Measurements from ENCODE around the gene BRMS1L. TPM values are rescaled to one million over a fixed set of nuclear protein-coding genes. Genes with fewer than 3 reads are reported as not detected.
A peak's percentile ranks its signal among the peaks of the same experiment; 100 is the strongest.

BRMS1L gene
- total RNA-seq, 1 experiment from 2014 or later = 8.0 TPM

DNA sequence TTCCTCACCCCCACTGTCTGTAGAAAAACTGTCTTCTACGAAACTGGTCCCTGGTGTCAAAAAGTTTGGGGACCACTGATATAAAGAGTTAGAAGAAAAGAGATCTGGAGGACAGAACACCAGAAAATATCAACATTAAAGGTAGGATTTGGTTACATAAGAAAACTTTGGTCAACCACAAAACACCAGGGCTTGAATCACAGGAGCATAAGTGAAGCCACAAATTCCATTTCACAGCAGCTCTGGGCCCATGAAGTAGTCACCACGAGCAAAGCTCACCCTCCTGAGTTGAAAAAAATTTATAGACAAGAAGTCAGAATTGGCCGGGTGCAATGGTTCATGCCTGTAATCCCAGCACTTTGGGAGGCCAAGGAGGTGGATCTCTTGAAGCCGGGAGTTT, 36.5 kb upstream of the BRMS1L start:
- DNase-seq = no peak
- Histone ChIP-seq H3K79me2 (ENCODE audit: low read depth) (no peaks in the 10 kb centered on the region), H3K36me3 (ENCODE audit: low read depth) (no peaks in the 10 kb centered on the region), H3K27me3 (ENCODE audit: insufficient read depth, low read depth) (no peaks in the 10 kb centered on the region), H3F3A (ENCODE audit: insufficient read depth, low read depth) (no peaks in the 10 kb centered on the region), H3K9me2 (ENCODE audit: insufficient read depth) (no peaks in the 10 kb centered on the region), H2AFZ (no peak overlapping the region), H3K9me3 (ENCODE audit: insufficient read depth, low read depth) (no peaks in the 10 kb centered on the region), H3K4me1 (replicated peaks; ENCODE audit: insufficient read depth) (no peaks in the 10 kb centered on the region), H3K4me3 (no peak overlapping the region), H3K27ac (no peak overlapping the region), H4K20me1 (ENCODE audit: insufficient read depth) (no peaks in the 10 kb centered on the region), H3K4me2 (no peak overlapping the region)
- POLR2A ChIA-PET (ENCODE audit: unreplicated experiment) = interaction anchor here (0.6 kb wide), 1 partner anchor 749 kb away, joined by 6 read pairs; no protein-coding TSS in a partner anchor
- CTCF ChIA-PET = no interaction called here
- intact Hi-C loops (cut with micrococcal nuclease; ENCODE audit: unreplicated experiment) = no loop called here
- TF ChIP-seq EZH2 (IDR thresholded peaks at IDR 0.05; ENCODE audit: low read depth) (no peak), CTCF (conservative IDR thresholded peaks at IDR 0.05) (no peak)
- no TSS peak for BruUV-seq (replicated peaks)

DNA sequence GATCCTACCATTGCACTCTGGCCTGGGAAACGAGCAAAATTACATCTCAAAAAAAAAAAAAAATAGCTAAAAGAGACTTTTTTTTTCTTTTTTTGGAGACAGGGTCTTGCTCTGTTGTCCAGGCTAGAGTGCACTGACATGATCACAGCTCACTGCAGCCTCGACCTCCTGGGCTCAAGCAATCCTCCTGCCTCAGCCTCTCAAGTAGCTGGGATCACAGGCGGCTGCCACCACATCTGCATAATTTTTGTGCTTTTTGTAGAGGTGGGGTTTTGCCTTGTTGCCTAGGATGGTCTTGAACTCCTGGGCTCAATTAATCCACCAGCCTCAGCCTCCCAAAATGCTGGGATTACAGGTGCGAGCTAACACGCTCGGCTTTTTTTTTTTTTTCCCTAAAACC, 28.3 kb upstream of the BRMS1L start:
- H2AFZ ChIP-seq = no peak overlapping the region
- H3K27me3 ChIP-seq (ENCODE audit: insufficient read depth, low read depth) = no peaks in the 10 kb centered on the region
- peaks cover 18% of the 10 kb centered on the region; the same call in 1 of the 2 replicates for H3K79me2 ChIP-seq (ENCODE audit: low read depth)
- no peak for TF ChIP-seq CTCF (conservative IDR thresholded peaks at IDR 0.05)
- no peak for TF ChIP-seq EZH2 (IDR thresholded peaks at IDR 0.05; ENCODE audit: low read depth)
- H3K4me1 ChIP-seq (replicated peaks; ENCODE audit: insufficient read depth) = no peaks in the 10 kb centered on the region
- no peaks in the 10 kb centered on the region for H3K36me3 ChIP-seq (ENCODE audit: low read depth)
- H3K4me3 ChIP-seq = no peak overlapping the region
- no peak for DNase-seq
- no peak overlapping the region for H3K4me2 ChIP-seq
- H4K20me1 ChIP-seq (ENCODE audit: insufficient read depth) = no peaks in the 10 kb centered on the region
- POLR2A ChIA-PET (ENCODE audit: unreplicated experiment) = no interaction called here
- BruUV-seq (replicated peaks) = no TSS peak
- no peaks in the 10 kb centered on the region for H3K9me3 ChIP-seq (ENCODE audit: insufficient read depth, low read depth)
- intact Hi-C loops (cut with micrococcal nuclease; ENCODE audit: unreplicated experiment) = no loop called here
- CTCF ChIA-PET = no interaction called here
- H3F3A ChIP-seq (ENCODE audit: insufficient read depth, low read depth) = no peaks in the 10 kb centered on the region
- no peaks in the 10 kb centered on the region for H3K9me2 ChIP-seq (ENCODE audit: insufficient read depth)
- H3K27ac ChIP-seq = no peak overlapping the region

GRCh38 chr14:35806006-35806907, 19.9 kb upstream of the BRMS1L start:
- Histone ChIP-seq H2AFZ (no peak overlapping the region), H3K4me2 (peak overlapping the region; percentile 89; the same call in 1 of the 2 replicates), H3K9me2 (ENCODE audit: insufficient read depth) (no peaks in the 10 kb centered on the region), H4K20me1 (ENCODE audit: insufficient read depth) (no peaks in the 10 kb centered on the region; the same call in 1 of the 2 replicates), H3K36me3 (ENCODE audit: low read depth) (no peaks in the 10 kb centered on the region; the same call in 1 of the 2 replicates), H3K27ac (no peak overlapping the region), H3K4me3 (no peak overlapping the region), H3K27me3 (ENCODE audit: insufficient read depth, low read depth) (no peaks in the 10 kb centered on the region), H3F3A (ENCODE audit: insufficient read depth, low read depth) (peaks cover 7% of the 10 kb centered on the region; the same call in 1 of the 2 replicates), H3K79me2 (ENCODE audit: low read depth) (peaks cover 27% of the 10 kb centered on the region), H3K9me3 (ENCODE audit: insufficient read depth, low read depth) (no peaks in the 10 kb centered on the region), H3K4me1 (replicated peaks; ENCODE audit: insufficient read depth) (peaks cover 9% of the 10 kb centered on the region; the same call in 1 of the 2 replicates)
- no TSS peak for BruUV-seq (replicated peaks)
- intact Hi-C loops (cut with micrococcal nuclease; ENCODE audit: unreplicated experiment) = no loop called here
- ChIA-PET CTCF (no interaction called here), POLR2A (ENCODE audit: unreplicated experiment) (no interaction called here)
- no peak for TF ChIP-seq CTCF (conservative IDR thresholded peaks at IDR 0.05)
- no peak for TF ChIP-seq EZH2 (IDR thresholded peaks at IDR 0.05; ENCODE audit: low read depth)
- no peak for DNase-seq

Data from PC-9 (cell line).